Rectal smooth muscle tissue (tissue), 1 donor: ENCODE measurements around the gene NAXD.
"Not testable (repeated sequence)": the region's sequence is repeated elsewhere in the genome, so short reads cannot be mapped to it uniquely, and the experiment has no call there.

ENCODE experiments used
- H3K27ac ChIP-seq: one replicate; pipeline ENCODE4 v1.7.0; 2013; ENCODE audit warnings: low read depth, low read length, inconsistent platforms
- H3K27me3 ChIP-seq: one replicate; pipeline ENCODE4 v1.7.0; 2013; ENCODE audit warnings: low read length; ENCODE audit not compliant: control insufficient read depth, insufficient read depth
- H3K36me3 ChIP-seq: one replicate; pipeline ENCODE4 v1.7.0; 2013; ENCODE audit warnings: low read length; ENCODE audit not compliant: control insufficient read depth, insufficient read depth
- H3K4me1 ChIP-seq: one replicate; pipeline ENCODE4 v1.7.0; 2013; ENCODE audit warnings: low read length; ENCODE audit not compliant: control insufficient read depth, insufficient read depth
- H3K4me3 ChIP-seq: one replicate; pipeline ENCODE4 v1.7.0; 2013; ENCODE audit warnings: low read length
- H3K9ac ChIP-seq: one replicate; pipeline ENCODE4 v1.7.0; 2013; ENCODE audit warnings: low read length

The NAXD gene

DNA sequence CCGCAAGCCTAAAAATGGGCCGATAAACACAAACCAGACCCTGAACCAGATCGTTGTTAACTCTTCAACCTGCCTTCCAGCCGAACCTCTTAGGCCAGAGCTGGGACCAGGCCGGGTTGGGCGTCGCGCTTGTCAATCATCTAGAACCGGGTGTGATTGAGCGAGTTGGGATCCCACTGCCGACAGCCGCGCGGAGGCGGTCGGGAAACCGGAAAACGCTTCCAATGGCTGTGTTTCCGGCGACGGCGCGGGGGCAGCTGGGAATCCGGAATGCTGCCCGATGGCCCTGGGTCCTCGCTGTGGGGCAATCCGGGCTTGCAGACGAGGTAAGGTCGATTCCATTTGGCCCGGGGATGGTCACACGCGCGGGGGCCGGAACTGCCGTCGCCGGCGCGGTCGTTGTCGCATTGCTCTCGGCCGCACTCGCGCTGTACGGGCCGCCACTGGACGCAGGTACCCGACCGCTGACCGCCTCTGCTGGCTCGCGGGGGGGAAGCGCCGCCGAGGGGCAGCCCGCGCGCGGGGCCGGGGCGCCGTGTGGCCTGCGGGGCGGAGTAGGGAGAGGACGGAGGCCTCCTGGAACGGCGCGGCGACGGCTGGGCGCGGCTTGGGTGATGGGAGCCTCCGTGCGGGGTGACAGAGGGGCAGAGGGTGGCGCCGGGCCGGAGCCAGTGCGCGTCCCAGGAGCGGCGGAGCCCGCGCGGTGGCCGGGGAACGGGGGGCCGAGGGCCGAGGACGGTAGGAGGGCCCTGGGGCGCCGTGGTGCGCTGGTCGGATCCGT lies at the start of gene NAXD:
Gene NAXD, plus strand, starts transcription at position 224 of the 781 bp plus-strand sequence. Its CDS starts 57 bp downstream, at position 281.
- no peaks in the 10 kb centered on the region for H3K36me3 ChIP-seq
- peaks cover 22% of the 10 kb centered on the region for H3K4me1 ChIP-seq
- H3K9ac ChIP-seq: peak within 1 kb of the TSS; percentile 70
- H3K27ac ChIP-seq: peak within 1 kb of the TSS; percentile 98
- peak within 1 kb of the TSS; percentile 88 for H3K4me3 ChIP-seq
- no peaks in the 10 kb centered on the region for H3K27me3 ChIP-seq

DNA sequence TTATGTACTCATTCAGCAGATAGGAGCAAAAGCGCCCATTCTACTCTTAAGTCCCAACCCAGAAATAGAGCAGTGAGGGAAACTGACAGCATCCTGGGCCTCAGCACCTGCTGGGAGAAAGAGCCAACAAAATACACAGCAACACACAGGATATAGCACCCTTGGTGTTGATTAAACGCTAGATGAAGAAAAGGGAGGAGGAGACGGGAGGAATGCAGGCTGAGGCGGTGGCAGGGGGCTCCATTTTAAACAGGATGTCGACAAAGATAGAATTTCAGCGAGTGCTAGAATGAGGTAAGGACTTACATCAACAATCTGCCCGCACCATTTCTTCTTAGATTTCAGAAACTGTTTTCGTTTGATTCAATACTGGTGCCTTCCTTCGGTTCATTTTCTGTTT lies 49.2 kb upstream of the NAXD start:
- Histone ChIP-seq H3K36me3 (no peaks in the 10 kb centered on the region), H3K4me3 (no peak overlapping the region), H3K9ac (no peak overlapping the region), H3K27me3 (peaks cover 2% of the 10 kb centered on the region), H3K4me1 (peaks cover 3% of the 10 kb centered on the region), H3K27ac (no peak overlapping the region)

GRCh38 chr13:110568612-110569011 lies 46.7 kb upstream of the NAXD start:
- no peaks in the 10 kb centered on the region for H3K4me1 ChIP-seq
- no peak overlapping the region for H3K9ac ChIP-seq
- H3K27me3 ChIP-seq: peaks cover 7% of the 10 kb centered on the region
- no peak overlapping the region for H3K27ac ChIP-seq
- H3K36me3 ChIP-seq: no peaks in the 10 kb centered on the region
- H3K4me3 ChIP-seq: no peak overlapping the region

DNA sequence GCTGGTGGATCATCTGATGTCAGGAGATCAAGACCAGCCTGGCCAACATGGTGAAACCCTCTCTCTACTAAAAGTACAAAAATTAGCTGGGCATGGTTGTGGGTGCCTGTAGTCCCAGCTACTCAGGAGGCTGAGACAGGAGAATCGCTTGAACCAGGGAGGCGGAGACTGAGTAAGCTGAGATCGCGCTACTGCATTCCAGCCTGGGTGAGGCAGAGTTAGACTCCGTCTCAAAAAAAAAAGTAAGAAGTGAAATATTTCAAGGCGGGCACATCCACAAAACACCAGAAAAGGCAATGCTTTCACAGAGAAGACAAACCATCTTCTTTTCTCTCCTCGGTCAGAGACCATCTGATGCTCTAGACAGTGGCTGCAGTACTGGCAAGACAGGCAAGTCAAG lies 45.4 kb upstream of the NAXD start:
- not testable (repeated sequence) for H3K4me3 ChIP-seq, H3K4me1 ChIP-seq, H3K36me3 ChIP-seq, H3K9ac ChIP-seq, H3K27me3 ChIP-seq, H3K27ac ChIP-seq

GRCh38 chr13:110570886-110571285 lies 44.5 kb upstream of the NAXD start:
- H3K36me3 ChIP-seq: no peaks in the 10 kb centered on the region

GRCh38 chr13:110571896-110572777 lies 43.2 kb upstream of the NAXD start:
- Histone ChIP-seq H3K27me3 (peaks cover 7% of the 10 kb centered on the region), H3K27ac (no peak overlapping the region)

More at GRCh38 chr13:110570886-110571285, 44.5 kb upstream of the NAXD start:
- Histone ChIP-seq H3K27ac (no peak overlapping the region), H3K27me3 (peaks cover 7% of the 10 kb centered on the region), H3K9ac (no peak overlapping the region), H3K4me3 (no peak overlapping the region), H3K4me1 (no peaks in the 10 kb centered on the region)

DNA sequence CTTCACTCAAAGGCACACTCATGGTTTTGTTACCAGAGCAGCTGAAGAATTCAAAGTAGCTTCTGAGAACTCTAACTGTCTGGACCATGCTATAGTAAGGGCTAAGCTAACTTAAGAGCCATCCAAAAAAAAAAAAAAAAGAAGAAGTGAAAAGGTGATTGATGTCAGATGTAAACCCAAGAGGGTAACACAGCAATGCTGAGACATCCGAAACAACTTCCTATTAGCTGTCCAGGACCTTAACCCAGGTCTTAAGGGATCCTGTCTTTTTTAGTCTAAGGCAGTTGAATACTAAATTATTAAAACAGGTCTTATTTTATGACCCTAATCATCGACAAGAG lies 42.6 kb upstream of the NAXD start:
- Histone ChIP-seq H3K4me1 (no peaks in the 10 kb centered on the region), H3K9ac (no peak overlapping the region), H3K27ac (no peak overlapping the region), H3K4me3 (no peak overlapping the region), H3K27me3 (peaks cover 7% of the 10 kb centered on the region), H3K36me3 (no peaks in the 10 kb centered on the region)

More at GRCh38 chr13:110571896-110572777, 43.2 kb upstream of the NAXD start:
- Histone ChIP-seq H3K9ac (no peak overlapping the region), H3K4me1 (no peaks in the 10 kb centered on the region), H3K4me3 (no peak overlapping the region), H3K36me3 (no peaks in the 10 kb centered on the region)

GRCh38 chr13:110574161-110574560 lies 41.2 kb upstream of the NAXD start:
- H3K36me3 ChIP-seq: no peaks in the 10 kb centered on the region
- no peaks in the 10 kb centered on the region for H3K4me1 ChIP-seq
- H3K9ac ChIP-seq: no peak overlapping the region
- peaks cover 7% of the 10 kb centered on the region for H3K27me3 ChIP-seq
- H3K4me3 ChIP-seq: no peak overlapping the region
- H3K27ac ChIP-seq: no peak overlapping the region

DNA sequence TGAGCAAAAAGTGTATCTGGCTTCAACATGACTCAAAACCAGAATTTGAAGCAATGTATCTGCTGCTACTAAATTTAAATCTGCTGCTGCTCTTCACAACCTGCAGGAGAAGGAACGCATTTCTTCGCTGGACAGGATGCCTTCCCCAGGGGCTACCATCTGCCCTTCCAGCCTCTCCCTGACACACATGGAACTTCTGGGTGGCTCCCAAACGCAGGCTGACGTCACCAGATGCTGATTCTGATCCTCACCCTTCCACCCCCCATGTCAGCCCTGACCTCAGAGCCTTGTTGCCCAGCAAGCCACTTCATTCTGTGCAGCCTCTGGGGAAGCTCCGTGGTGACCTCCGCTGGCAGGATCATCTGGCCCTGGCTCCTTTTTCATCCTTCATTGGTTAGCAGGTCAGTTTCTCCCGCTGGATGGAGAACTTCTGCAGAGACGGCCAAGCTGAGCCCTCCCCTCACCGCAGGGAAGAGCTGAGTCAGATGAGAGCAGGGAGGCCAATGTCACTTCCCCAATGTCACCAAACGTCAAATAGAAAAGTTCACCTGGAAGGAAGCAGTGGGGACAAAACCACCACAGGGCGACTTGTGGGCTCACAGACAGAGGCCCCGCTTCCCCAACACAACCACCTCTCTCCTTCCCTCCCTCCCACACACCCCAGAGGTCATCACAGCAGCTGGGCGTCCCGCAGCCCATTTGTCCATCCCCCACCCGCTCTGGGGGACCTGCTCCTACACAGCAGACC lies 39.8 kb upstream of the NAXD start:
- H3K27me3 ChIP-seq: peaks cover 7% of the 10 kb centered on the region
- no peak overlapping the region for H3K9ac ChIP-seq
- no peaks in the 10 kb centered on the region for H3K36me3 ChIP-seq
- no peaks in the 10 kb centered on the region for H3K4me1 ChIP-seq
- no peak overlapping the region for H3K27ac ChIP-seq
- no peak overlapping the region for H3K4me3 ChIP-seq

- H3K27ac ChIP-seq: no peak overlapping the region
- no peak overlapping the region for H3K4me3 ChIP-seq
- peaks cover 5% of the 10 kb centered on the region for H3K27me3 ChIP-seq
Observed at GRCh38 chr13:110576070-110576394, 39.3 kb upstream of the NAXD start.

DNA sequence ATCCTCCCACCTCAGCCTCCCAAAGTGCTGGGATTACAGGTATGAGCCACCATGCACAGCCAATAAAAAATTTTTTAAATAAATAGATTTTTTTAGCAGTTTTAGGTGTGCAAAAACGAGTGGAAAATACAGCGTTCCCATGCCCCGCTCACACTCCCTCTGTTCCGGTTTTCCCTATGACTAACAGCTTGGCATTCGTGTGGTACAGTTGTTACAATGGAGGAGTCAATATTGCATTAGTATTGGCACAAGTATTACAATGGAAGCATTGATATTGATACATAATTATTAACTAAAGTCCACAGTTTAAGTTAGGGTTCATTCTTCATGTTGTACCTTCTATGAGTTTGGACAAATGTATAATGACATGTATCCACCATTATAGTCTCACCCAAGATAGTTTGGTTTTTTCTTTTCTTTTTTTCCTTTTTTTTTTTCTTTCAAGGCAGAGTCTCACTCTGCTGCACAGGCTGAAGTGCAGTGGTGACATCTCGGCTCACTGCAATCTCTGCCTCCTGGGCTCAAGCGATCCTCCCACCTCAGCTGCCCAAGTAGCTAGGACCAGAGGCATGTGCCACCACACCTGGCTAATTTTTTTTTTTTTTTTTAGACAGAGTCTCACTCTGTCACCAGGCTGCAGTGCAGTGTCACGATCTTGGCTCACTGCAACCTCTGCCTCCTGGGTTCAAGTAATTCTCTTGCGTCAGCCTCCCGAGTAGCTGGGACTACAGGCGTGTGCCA lies 38.4 kb upstream of the NAXD start:
- H3K9ac ChIP-seq: no peak overlapping the region
- H3K27me3 ChIP-seq: peaks cover 5% of the 10 kb centered on the region
- no peaks in the 10 kb centered on the region for H3K36me3 ChIP-seq
- no peaks in the 10 kb centered on the region for H3K4me1 ChIP-seq
- no peak overlapping the region for H3K4me3 ChIP-seq
- H3K27ac ChIP-seq: no peak overlapping the region

More at GRCh38 chr13:110576070-110576394, 39.3 kb upstream of the NAXD start:
- Histone ChIP-seq H3K36me3 (no peaks in the 10 kb centered on the region), H3K4me1 (no peaks in the 10 kb centered on the region), H3K9ac (no peak overlapping the region)

DNA sequence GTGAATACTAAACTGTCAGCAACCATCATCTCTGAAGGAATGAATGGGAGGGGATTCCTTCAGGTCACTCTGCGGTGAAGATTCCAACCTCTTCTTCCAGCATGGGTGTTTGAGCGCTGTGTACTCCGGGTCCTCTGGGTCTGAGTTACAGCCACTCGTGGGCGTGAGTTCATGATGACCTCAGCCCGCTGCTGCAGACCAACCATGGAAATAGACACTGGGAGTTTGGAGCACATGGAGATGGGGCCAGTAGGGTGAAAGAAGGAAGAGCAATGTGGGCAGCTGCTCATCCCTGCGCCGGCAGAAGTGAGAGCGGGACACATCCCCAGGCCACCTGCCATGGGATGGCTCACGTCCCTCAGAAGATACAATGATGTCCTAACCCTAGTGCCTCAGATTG lies 37.0 kb upstream of the NAXD start:
- no peaks in the 10 kb centered on the region for H3K27me3 ChIP-seq

More for the DNA sequence above, 37.0 kb upstream of the NAXD start:
- Histone ChIP-seq H3K27ac (no peak overlapping the region), H3K4me1 (no peaks in the 10 kb centered on the region), H3K36me3 (no peaks in the 10 kb centered on the region), H3K9ac (no peak overlapping the region), H3K4me3 (no peak overlapping the region)
